Measurements from ENCODE around the gene MACF1. TPM values are rescaled to one million over a fixed set of nuclear protein-coding genes. Genes with fewer than 3 reads are reported as not detected.
A peak's percentile ranks its signal among the peaks of the same experiment; 100 is the strongest.

MACF1 gene
- total RNA-seq, 2 donors from 2014 or later, result 434 to 605 TPM

DNA sequence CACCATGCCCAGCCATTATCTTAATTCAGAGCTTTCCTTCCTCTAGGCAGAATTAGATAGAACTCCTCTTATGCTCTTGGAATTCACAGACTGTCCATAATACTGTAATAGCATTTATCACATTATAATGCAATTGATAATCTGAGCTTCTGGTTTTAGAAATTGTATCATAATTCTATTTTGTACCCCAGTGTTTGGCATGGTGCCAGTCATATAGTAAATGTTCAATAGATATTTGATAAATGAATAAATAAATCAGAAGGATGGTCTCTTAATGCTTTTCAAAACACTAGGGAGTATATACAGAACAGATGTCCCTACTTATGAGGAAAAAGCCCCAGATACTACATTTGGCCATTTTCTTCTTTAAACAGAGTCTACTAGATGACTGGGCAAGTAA is 167.6 kb downstream of the MACF1 start:
- H3K27ac Mint-ChIP-seq, result peak overlapping the region; percentile 36
- H3K4me1 Mint-ChIP-seq, result no peaks in the 10 kb centered on the region
- peaks cover 98% of the 10 kb centered on the region for H3K36me3 Mint-ChIP-seq (ENCODE audit: low read depth)
- no peak for ATAC-seq (replicated peaks)
- H3K27me3 Mint-ChIP-seq, result no peaks in the 10 kb centered on the region
- no peak overlapping the region for H3K4me3 Mint-ChIP-seq
- no peaks in the 10 kb centered on the region for H3K9me3 Mint-ChIP-seq

DNA sequence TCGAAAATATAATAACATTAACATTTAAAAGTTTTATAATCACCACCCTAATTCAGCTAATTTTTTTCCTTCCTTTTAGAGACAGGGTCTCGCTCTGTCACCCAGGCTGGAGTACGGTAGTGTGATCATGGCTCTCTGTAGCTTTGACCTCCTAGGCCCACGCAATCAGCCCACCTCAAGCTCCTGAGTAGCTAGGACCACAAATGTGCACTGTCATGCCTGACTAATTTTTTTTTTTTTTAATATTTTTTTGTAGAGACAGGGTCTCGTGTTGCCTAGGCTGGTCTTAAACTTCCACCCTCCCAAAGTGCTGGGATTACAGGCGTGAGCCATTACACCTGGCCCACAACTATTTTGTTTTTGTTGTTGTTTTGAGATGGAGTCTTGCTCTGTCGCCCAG is 172.2 kb downstream of the MACF1 start:
- Mint-ChIP-seq H3K27ac (no peak overlapping the region), H3K27me3 (no peaks in the 10 kb centered on the region), H3K9me3 (no peaks in the 10 kb centered on the region), H3K36me3 (ENCODE audit: low read depth) (peaks cover 97% of the 10 kb centered on the region), H3K4me3 (no peak overlapping the region), H3K4me1 (no peaks in the 10 kb centered on the region)
- no peak for ATAC-seq (replicated peaks)

DNA sequence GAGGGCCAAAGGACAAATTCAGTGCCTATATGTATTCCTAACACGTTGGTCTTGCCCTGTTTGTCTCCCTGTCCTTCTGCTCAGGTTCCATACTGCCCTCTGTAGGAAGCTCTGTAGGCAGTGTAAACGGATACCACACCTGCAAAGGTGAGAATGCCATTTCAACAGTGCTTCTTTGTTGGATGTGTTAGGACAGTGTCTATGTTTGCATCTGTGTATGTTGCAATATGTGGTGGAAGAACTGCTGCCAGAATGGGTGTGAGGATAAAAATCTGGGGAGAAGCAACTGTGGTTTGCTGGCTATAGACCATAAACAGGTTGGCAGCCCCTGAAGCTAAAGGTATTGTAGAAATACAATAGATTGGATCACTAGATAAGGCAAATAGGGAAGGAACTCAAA is 173.9 kb downstream of the MACF1 start:
- Mint-ChIP-seq H3K27me3 (no peaks in the 10 kb centered on the region), H3K4me1 (no peaks in the 10 kb centered on the region), H3K36me3 (ENCODE audit: low read depth) (peaks cover 97% of the 10 kb centered on the region), H3K27ac (no peak overlapping the region), H3K9me3 (no peaks in the 10 kb centered on the region), H3K4me3 (no peak overlapping the region)
- ATAC-seq (replicated peaks), result no peak

DNA sequence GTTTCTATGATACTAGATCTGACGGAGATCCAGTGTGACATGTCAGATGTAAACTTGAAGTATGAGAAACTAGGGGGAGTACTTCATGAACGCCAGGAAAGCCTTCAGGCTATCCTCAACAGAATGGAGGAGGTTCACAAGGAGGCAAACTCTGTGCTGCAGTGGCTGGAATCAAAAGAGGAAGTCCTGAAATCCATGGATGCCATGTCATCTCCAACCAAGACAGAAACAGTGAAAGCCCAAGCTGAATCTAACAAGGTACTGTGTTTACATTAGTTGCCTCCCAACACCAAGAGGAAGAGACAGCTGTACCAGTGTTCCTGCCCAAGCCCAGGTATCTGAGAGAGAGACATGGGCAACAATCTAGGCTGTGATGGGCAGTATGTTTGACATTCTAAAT is 174.7 kb downstream of the MACF1 start:
- H3K27me3 Mint-ChIP-seq, result no peaks in the 10 kb centered on the region
- no peak overlapping the region for H3K27ac Mint-ChIP-seq
- peaks cover 97% of the 10 kb centered on the region for H3K36me3 Mint-ChIP-seq (ENCODE audit: low read depth)
- no peaks in the 10 kb centered on the region for H3K9me3 Mint-ChIP-seq
- H3K4me3 Mint-ChIP-seq, result no peak overlapping the region
- H3K4me1 Mint-ChIP-seq, result no peaks in the 10 kb centered on the region
- no peak for ATAC-seq (replicated peaks)

DNA sequence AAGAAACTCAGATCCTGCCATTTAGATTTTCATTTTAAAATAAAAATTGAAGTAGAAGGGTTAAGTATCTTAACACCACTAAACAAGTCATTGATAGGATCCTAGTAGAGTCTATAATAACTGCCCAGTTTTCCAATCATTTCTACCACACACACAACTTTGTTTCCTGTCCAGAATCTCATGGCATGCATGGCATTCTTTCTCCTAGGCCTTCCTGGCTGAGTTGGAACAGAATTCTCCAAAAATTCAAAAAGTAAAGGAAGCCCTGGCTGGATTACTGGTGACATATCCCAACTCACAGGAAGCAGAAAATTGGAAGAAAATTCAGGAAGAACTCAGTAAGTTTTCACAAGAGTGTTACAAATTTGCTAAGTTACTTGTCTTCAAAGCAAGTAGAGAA is 175.5 kb downstream of the MACF1 start:
- no peak overlapping the region for H3K4me3 Mint-ChIP-seq
- H3K4me1 Mint-ChIP-seq, result no peaks in the 10 kb centered on the region
- no peaks in the 10 kb centered on the region for H3K27me3 Mint-ChIP-seq
- no peak overlapping the region for H3K27ac Mint-ChIP-seq
- no peak for ATAC-seq (replicated peaks)
- H3K9me3 Mint-ChIP-seq, result no peaks in the 10 kb centered on the region
- peaks cover 98% of the 10 kb centered on the region for H3K36me3 Mint-ChIP-seq (ENCODE audit: low read depth)

DNA sequence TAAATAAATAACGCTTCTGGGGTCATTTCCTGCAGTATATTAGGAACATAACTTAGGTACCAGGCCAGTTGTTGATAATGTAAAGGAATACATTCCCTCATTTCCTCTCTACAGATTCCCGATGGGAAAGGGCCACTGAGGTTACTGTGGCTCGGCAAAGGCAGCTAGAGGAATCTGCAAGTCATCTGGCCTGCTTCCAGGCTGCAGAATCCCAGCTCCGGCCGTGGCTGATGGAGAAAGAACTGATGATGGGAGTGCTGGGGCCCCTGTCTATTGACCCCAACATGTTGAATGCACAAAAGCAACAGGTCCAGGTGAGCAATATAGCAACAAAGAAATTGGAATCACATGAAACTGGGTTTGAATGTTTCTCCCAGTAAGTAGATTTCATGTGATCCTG is 177.3 kb downstream of the MACF1 start:
- Mint-ChIP-seq H3K9me3 (no peaks in the 10 kb centered on the region), H3K27me3 (no peaks in the 10 kb centered on the region), H3K27ac (no peak overlapping the region), H3K36me3 (ENCODE audit: low read depth) (peaks cover 99% of the 10 kb centered on the region), H3K4me1 (no peaks in the 10 kb centered on the region), H3K4me3 (no peak overlapping the region)
- no peak for ATAC-seq (replicated peaks)

DNA sequence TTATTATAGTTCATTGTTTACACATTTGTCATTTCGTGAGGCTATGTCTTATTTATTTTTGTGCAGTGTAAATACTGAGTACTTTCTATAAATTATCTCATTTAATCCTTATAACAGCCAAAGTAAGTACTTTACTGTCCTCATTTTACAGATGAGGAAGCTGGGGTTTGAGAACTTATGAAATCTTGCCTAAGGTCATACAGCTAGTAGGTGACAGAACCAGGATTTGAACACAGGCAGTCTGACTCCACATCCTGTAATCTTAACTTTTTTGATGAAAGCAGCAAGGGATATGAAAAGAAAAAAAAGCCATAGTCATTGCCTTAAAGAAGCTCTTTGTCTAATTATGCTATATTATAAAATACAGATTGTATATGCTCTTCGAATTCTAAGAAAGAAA is 179.8 kb downstream of the MACF1 start:
- no peaks in the 10 kb centered on the region for H3K9me3 Mint-ChIP-seq
- no peak overlapping the region for H3K4me3 Mint-ChIP-seq
- no peak overlapping the region for H3K27ac Mint-ChIP-seq
- no peak for ATAC-seq (replicated peaks)
- no peaks in the 10 kb centered on the region for H3K27me3 Mint-ChIP-seq
- H3K36me3 Mint-ChIP-seq (ENCODE audit: low read depth), result peaks cover 100% of the 10 kb centered on the region
- peaks cover 6% of the 10 kb centered on the region for H3K4me1 Mint-ChIP-seq

DNA sequence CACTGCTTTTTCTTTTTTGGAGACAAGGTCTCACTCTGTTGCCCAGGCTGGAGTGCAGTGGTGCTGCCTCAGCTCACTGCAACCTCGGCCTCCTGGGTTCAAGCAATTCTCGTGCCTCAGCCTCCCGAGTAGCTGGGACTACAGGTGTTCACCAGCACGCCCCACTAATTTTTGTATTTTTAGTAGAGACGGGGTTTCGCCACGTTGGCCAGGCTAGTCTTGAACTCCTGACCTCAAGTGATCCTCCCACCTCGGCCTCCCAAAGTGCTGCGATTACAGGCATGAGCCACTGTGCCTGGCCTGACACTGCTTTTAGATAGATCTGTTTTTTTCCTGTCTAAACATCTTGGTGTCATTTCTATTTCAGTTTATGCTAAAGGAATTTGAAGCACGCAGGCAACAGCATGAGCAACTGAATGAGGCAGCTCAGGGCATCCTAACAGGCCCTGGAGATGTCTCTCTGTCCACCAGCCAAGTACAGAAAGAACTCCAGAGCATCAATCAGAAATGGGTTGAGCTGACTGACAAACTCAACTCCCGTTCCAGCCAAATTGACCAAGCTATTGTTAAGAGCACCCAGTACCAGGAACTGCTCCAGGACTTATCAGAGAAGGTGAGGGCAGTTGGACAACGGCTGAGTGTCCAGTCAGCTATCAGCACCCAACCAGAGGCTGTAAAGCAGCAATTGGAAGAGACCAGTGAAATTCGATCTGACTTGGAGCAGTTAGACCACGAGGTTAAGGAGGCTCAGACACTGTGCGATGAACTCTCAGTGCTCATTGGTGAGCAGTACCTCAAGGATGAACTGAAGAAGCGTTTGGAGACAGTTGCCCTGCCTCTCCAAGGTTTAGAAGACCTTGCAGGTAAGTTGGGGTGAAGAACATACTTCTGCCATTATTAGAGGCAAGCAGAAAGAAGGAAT is 180.8 kb downstream of the MACF1 start:
- Mint-ChIP-seq H3K36me3 (ENCODE audit: low read depth) (peaks cover 100% of the 10 kb centered on the region), H3K9me3 (no peaks in the 10 kb centered on the region), H3K4me1 (peaks cover 6% of the 10 kb centered on the region)

DNA sequence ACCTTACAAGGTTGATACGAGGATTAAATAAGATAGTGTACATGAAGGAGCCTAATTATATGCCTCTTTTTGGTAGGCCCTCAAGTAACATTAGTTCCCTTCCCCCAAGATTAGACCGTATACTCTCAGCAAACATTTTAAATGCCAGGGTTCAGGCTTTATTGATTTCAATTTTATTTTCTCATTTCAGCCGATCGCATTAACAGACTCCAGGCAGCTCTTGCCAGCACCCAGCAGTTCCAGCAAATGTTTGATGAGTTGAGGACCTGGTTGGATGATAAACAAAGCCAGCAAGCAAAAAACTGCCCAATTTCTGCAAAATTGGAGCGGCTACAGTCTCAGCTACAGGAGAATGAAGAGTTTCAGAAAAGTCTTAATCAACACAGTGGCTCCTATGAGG is 182.5 kb downstream of the MACF1 start:
- peaks cover 15% of the 10 kb centered on the region for H3K4me1 Mint-ChIP-seq
- H3K9me3 Mint-ChIP-seq, result no peaks in the 10 kb centered on the region
- ATAC-seq (replicated peaks), result no peak
- no peaks in the 10 kb centered on the region for H3K27me3 Mint-ChIP-seq
- no peak overlapping the region for H3K27ac Mint-ChIP-seq
- peaks cover 100% of the 10 kb centered on the region for H3K36me3 Mint-ChIP-seq (ENCODE audit: low read depth)
- H3K4me3 Mint-ChIP-seq, result no peak overlapping the region

More for the DNA sequence above, 180.8 kb downstream of the MACF1 start:
- Mint-ChIP-seq H3K27ac (no peak overlapping the region), H3K27me3 (no peaks in the 10 kb centered on the region), H3K4me3 (no peak overlapping the region)
- no peak for ATAC-seq (replicated peaks)

DNA sequence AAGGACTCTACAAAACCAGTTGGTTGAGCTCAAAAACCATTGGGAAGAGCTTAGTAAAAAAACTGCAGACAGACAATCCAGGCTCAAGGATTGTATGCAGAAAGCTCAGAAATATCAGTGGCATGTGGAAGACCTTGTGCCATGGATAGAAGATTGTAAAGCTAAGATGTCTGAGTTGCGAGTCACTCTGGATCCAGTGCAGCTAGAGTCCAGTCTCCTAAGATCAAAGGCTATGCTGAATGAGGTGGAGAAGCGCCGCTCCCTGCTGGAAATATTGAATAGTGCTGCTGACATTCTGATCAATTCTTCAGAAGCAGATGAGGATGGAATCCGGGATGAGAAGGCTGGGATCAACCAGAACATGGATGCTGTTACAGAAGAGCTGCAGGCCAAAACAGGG is 183.0 kb downstream of the MACF1 start:
- H3K36me3 Mint-ChIP-seq (ENCODE audit: low read depth), result peaks cover 100% of the 10 kb centered on the region
- no peak for ATAC-seq (replicated peaks)
- H3K4me3 Mint-ChIP-seq, result no peak overlapping the region
- peaks cover 20% of the 10 kb centered on the region for H3K4me1 Mint-ChIP-seq
- H3K27me3 Mint-ChIP-seq, result no peaks in the 10 kb centered on the region
- H3K27ac Mint-ChIP-seq, result peak overlapping the region; percentile 78
- H3K9me3 Mint-ChIP-seq, result no peaks in the 10 kb centered on the region

DNA sequence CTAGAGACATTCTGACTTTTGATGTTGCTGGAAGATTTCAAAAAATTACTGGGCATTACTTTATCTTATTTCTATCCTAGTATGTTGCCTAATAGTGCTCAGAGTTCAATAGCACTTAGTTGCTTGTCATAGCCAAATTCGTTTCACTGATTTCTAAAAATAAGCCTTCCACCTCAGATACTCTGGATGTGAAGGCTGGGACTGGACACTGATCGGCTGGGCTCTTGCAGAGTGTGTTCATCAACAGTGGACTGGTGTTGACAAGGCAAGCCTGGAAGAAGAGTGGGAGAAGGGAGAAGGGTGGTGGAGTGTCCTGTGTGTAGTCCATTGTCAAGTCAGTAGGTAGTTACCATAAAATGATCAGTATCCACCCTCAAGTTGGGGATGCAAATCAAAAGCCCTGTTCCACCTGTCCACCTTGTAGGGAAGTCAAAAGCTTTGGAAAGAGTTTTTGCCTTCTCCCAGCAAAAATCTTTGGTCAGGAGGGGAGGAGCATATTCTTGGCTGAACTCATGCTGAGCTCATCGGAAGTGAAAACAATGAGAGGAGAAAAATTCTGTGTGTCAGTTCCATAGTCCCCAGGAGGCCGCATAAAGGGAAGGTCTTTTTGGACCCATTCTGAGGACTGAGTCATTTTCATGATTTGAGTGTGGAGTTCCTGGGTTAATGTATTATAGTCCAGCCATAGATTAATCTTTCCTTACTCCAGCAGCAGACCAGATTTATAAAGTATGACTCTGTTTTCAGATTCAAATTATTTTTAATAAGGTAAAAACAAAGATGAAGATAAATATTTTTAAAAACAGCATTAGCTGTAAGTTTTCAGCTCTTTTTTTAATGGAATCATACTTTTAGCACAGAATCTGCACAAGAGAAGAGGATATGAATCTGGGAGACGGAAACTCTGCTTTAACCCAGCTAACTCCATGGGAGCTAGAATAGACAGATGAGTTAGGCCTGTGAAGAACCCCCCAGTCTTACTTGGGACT is 187.5 kb downstream of the MACF1 start:
- no peaks in the 10 kb centered on the region for H3K9me3 Mint-ChIP-seq
- H3K27me3 Mint-ChIP-seq, result no peaks in the 10 kb centered on the region
- H3K4me3 Mint-ChIP-seq, result peak overlapping the region; percentile 57
- peaks cover 97% of the 10 kb centered on the region for H3K36me3 Mint-ChIP-seq (ENCODE audit: low read depth)
- peaks cover 43% of the 10 kb centered on the region for H3K4me1 Mint-ChIP-seq
- ATAC-seq (replicated peaks), result peak; percentile 95
- H3K27ac Mint-ChIP-seq, result peak overlapping the region; percentile 81

DNA sequence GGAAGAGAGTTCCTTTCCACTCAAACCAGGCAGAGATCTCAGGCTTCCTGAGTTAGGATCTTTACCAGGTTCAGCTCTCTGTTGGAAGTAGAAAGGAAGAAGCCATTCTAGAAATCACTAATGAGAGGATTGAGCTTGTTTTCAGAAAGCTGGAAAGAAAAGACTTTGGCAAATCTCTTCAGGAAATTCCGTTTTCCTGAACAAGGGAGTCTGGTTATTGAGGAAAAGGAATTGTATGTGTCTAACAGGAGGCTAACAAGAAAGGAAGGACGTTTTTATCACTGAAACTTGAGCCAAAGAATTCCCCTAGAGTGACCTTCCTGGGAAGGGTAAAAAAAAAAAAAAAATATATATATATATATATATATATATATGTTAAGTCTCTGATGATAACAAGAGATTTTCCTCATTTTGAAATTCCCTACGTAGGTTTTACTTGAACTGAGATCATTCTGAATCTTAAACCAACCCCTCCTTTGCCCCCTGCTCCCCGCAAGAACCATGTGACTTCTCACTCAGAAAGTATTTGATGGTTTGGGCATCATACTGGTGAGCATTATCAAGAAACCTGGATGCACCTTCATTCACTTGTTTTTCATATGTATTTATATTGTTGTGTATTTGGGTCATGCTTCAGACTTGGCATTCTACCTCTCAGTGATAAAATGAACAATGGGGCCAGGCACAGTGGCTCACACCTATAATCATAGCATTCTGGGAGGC is 188.5 kb downstream of the MACF1 start:
- Mint-ChIP-seq H3K4me1 (peaks cover 45% of the 10 kb centered on the region), H3K27ac (peak overlapping the region; percentile 81), H3K36me3 (ENCODE audit: low read depth) (peaks cover 92% of the 10 kb centered on the region), H3K27me3 (no peaks in the 10 kb centered on the region), H3K4me3 (peak overlapping the region; percentile 57), H3K9me3 (no peaks in the 10 kb centered on the region)
- no peak for ATAC-seq (replicated peaks)

DNA sequence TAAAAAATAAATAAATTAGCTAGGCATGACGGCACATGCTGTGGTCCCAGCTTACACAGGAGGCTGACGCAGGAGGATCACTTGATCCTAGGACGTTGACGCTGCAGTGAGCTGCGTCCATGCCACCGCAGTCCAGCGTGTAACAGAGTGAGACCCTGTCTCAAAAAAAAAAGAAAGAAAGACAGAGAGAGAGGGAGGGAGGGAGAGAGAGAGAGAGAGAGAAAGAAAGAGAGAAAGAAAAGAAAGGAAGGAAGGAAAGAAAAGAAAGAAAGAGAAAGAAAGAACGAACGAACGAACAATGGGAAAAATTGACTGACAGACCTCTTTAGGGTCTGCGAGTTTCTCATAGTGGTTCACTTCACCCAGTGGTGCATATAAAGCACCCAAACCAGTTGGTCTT is 189.2 kb downstream of the MACF1 start:
- ATAC-seq (replicated peaks), result no peak
- peak overlapping the region; percentile 81 for H3K27ac Mint-ChIP-seq
- H3K36me3 Mint-ChIP-seq (ENCODE audit: low read depth), result peaks cover 92% of the 10 kb centered on the region
- H3K4me1 Mint-ChIP-seq, result peaks cover 51% of the 10 kb centered on the region
- peak overlapping the region; percentile 57 for H3K4me3 Mint-ChIP-seq
- H3K9me3 Mint-ChIP-seq, result no peaks in the 10 kb centered on the region
- H3K27me3 Mint-ChIP-seq, result no peaks in the 10 kb centered on the region

DNA sequence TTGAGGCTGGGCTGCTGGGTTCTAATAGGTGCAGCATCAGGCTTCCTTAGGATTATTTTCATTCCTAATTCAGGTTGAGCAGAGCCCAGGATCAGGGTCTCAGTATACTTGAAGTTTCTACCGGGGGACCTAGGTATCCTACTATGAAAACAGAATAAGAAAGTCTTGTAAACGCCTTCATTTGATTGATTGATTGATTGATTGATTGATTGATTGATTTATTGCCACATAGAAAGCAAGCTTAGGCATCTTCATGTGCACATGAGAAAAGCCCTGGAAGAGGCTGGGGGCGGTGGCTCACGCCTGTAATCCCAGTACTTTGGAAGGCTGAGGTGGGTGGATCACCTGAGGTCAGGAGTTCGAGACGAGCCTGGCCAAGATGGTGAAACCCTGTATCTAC is 189.6 kb downstream of the MACF1 start:
- H3K36me3 Mint-ChIP-seq (ENCODE audit: low read depth), result peaks cover 92% of the 10 kb centered on the region
- H3K4me1 Mint-ChIP-seq, result peaks cover 55% of the 10 kb centered on the region

More for the DNA sequence above, 189.6 kb downstream of the MACF1 start:
- H3K4me3 Mint-ChIP-seq, result peak overlapping the region; percentile 57
- H3K27ac Mint-ChIP-seq, result peak overlapping the region; percentile 81
- ATAC-seq (replicated peaks), result no peak
- no peaks in the 10 kb centered on the region for H3K9me3 Mint-ChIP-seq
- H3K27me3 Mint-ChIP-seq, result no peaks in the 10 kb centered on the region

Data from activated T-helper 17 cell treated with anti-CD3 and anti-CD28 coated beads, Interleukin-2, amount 50 U/mL, for 72 hours (primary cell).